H7 (cell line): ENCODE results near the gene TIA1. TPM values are rescaled to one million over a fixed set of nuclear protein-coding genes. Genes with fewer than 3 reads are reported as not detected.
"Not testable (repeated sequence)": the region's sequence is repeated elsewhere in the genome, so short reads cannot be mapped to it uniquely, and the experiment has no call there.

Source experiments
- DNase-seq: peaks from one replicate; pipeline ENCODE4 v3.0.0; 2012
- H3K27me3 ChIP-seq: 2 replicates; pipeline ENCODE4 v1.6.0; 2011; ENCODE audit warnings: mild to moderate bottlenecking, low read length; ENCODE audit not compliant: control insufficient read depth, insufficient read depth
- H3K36me3 ChIP-seq: replicated peaks from 2 replicates; pipeline ENCODE4 v1.5.1; 2011; ENCODE audit warnings: low read length; ENCODE audit not compliant: control insufficient read depth, insufficient read depth
- H3K4me3 ChIP-seq: 2 replicates; pipeline ENCODE4 v1.5.1; 2011; ENCODE audit warnings: low read depth, mild to moderate bottlenecking, control low read depth, low read length, moderate library complexity; ENCODE audit not compliant: insufficient read depth
- total RNA-seq: library from RNA; depleted of rRNA; stranded (reverse); fragments of >200 nt; shearing (Covaris generic); gene quantifications from 2 replicates; pipeline ENCODE4 v1.2.3, GENCODE V29; 2014; rRNA removed

TIA1 gene, protein sequence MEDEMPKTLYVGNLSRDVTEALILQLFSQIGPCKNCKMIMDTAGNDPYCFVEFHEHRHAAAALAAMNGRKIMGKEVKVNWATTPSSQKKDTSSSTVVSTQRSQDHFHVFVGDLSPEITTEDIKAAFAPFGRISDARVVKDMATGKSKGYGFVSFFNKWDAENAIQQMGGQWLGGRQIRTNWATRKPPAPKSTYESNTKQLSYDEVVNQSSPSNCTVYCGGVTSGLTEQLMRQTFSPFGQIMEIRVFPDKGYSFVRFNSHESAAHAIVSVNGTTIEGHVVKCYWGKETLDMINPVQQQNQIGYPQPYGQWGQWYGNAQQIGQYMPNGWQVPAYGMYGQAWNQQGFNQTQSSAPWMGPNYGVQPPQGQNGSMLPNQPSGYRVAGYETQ
- 97.5 and 136 TPM in 2 replicates for total RNA-seq

DNA sequence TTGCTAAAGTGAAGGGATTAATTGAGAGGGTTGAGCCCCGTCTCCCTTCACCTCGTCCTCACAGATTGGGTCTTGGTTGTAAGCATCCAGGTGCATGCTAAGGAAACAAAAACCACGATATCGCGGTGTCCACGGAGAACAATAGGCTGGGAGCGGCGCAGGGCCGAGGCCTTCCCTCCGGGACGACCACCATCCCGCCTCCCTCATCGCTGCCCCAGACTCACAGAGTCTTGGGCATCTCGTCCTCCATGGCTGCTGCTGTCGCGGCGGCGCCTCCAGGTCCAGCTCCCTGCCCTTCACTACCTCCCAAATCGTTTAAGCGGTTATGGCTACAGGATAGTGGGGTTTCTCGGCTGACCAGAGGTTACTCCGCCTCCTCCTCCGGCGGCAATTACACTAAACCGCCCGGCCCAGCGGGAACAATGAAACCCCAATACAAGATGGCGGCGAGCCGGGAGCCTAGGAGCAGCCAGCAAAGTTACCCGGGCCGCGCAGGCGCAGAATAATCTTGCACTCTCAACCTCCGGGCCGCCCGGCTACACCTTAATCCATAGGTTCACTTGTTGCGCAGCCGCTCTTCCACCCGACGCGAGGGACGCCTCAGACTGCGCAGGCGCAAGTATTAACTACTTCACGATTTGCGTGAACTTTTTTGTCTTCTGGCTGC is at the start of gene TIA1:
TSS of gene TIA1 (minus strand) at position 448 of the 667 bp plus-strand sequence. CDS start at position 250, 198 bp downstream.
- peak within 1 kb of the TSS; percentile 66 for H3K4me3 ChIP-seq
- DNase-seq: peak; percentile 94
- H3K27me3 ChIP-seq: no peaks in the 10 kb centered on the region
- no peaks in the 10 kb centered on the region for H3K36me3 ChIP-seq

DNA sequence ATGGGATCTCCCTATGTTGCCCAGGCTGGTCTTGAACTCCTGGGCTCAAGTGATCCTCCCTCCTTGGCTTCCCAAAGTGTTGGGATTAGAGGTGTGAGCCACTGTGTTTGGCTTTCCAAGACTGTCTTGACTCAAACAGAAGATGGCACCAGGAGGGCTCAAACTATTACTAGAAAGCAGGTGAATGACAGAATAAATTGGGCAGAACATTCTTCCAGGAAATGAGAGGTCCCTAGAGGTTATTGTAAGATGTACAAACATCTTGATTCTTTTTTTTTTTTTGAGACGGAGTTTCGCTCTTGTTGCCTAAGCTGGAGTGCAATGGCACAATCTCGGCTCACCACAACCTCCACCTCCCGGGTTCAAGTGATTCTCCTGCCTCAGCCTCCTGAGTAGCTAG is 49.4 kb upstream of the TIA1 start:
- H3K36me3 ChIP-seq: peaks cover 11% of the 10 kb centered on the region
- not testable (repeated sequence) for H3K4me3 ChIP-seq, DNase-seq, H3K27me3 ChIP-seq

DNA sequence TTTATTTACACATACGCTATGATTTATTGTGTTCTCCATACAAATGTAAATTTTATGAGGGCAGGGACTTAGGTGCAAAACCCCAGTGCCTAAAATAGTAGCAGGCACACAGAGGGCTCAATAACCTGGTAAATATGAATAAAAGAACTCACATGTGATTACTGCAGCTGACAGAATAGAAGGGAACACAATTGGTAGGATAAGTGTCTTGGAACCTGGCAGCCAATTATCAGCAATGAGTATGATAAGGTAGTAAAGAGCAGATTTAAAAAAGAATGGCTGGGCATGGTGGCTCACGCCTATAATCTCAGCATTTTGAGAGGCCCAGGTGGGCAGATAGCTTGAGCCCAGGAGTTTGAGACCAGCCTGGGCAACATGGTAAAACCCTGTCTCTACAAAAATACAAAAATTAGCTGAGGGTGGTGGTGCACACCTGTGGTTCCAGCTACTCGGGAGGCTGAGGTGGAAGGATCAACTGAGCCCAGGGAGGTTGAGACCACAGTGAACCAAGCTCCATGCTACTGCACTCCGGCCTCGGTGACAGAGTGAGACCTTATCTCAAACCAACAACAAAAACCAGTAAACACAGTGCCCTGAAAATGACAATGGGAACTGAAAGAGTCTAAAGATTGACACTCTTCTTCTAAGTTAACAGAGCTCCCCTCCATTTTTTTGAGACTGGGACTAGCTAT is 35.2 kb upstream of the TIA1 start:
- Histone ChIP-seq H3K4me3 (no peak overlapping the region), H3K36me3 (peaks cover 30% of the 10 kb centered on the region), H3K27me3 (no peaks in the 10 kb centered on the region)
- no peak for DNase-seq

DNA sequence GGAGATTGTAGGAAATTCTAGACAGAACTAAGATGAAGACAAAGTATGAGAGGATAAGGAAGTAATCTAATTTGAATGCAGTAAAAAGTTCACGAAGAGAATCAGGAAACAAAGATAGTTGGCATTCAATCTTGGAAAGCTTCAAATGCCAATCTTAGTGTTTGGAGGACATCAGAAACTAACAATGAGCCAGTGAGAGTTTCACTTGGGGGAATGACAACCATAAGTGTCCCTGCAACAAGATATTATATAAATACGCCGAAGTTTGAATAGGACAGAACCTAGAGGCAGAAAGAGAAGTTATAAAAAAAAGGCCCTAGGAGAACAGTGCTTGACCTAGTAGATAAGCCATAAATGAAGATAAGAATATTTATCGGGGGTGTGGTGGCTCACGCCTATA is 34.0 kb upstream of the TIA1 start:
- Histone ChIP-seq H3K4me3 (no peak overlapping the region), H3K27me3 (no peaks in the 10 kb centered on the region), H3K36me3 (peaks cover 24% of the 10 kb centered on the region)
- no peak for DNase-seq

DNA sequence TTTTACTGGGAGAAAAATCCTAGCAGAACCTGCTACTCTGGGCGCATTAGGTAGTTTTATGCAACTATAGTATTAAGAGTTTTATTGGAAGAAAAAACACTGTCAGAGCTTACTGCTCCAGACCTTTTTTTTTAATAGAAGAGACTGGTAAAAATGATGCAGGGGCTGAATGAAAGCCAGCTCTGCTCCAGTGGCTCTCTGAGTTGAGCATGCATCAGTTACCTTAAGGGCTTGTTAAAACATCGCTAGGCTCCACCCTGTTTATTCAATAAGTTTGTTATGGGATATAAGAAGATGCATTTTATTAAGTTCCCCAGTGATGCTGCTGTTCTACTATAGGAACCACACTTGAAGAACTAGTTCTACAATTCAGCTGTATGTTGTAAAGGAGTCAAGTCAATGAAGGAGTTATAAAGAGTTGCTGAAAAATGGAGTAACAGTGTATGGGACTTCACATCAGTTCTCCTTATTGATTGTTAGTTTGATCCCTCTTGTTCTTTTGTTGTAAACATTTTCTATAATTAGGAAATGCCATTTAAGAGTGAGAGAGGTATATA is 31.9 kb upstream of the TIA1 start:
- no peak overlapping the region for H3K4me3 ChIP-seq
- no peaks in the 10 kb centered on the region for H3K27me3 ChIP-seq
- no peak for DNase-seq
- peaks cover 14% of the 10 kb centered on the region for H3K36me3 ChIP-seq

DNA sequence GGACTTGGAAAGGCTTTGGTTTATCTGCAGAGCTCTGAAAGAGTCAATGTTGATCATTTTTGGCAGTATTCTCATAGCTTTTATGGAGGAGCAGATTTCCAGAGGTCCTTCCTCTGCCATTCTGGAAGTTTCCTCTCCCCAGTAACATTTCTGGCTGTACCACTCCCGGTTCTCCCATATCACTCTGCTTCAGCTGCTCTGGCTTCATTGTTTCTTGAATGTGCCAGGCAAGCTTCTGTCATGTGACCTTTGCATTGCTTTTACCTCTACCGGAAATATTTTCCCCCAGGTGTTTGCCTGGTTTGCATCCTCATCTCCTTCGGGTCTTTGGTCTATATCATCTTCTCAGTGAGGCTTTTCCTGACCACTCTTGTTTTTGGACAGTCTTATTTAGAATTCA is 21.9 kb upstream of the TIA1 start:
- no peaks in the 10 kb centered on the region for H3K27me3 ChIP-seq
- no peak overlapping the region for H3K4me3 ChIP-seq
- DNase-seq: no peak
- H3K36me3 ChIP-seq: peaks cover 8% of the 10 kb centered on the region

DNA sequence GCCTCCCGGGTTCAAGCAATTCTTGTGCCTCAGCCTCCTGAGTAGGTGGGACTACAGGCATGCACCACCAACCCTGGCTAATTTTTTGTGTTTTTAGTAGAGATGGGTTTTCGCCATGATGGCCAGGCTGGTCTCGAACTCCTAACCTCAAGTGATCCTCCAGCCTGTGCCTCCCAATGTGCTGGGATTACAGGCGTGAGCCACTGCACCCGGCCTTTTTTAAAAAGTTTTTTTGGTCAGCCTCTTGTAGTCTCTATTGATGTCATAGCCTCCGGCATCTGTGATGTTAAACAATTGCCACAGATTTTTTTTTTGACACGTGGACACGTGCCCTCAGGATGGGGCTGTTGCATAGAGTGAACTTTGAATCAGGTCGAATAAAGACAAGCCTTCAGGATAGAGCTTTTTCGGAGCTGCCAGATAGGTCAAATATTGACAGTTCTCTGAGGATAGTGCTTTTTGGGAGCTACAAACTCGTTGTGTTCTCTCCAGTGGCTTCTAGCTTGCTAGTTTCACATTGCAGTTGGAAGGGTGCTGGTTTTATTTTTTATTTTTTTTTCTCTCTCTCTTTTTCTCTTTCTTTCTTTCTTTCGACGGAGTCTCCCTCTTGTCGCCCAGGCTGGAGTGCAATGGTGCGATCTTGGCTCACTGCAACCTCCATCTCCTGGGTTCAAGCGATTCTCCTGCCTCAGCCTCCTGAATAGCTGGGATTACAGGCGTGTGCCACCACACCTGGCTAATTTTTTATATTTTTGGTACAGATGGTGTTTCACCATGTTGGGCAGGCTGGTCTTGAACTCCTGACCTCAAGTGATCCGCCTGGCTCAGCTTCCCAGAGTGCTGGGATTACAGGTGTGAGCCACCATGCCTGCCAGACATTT is 21.2 kb upstream of the TIA1 start:
- not testable (repeated sequence) for H3K27me3 ChIP-seq, H3K36me3 ChIP-seq, DNase-seq, H3K4me3 ChIP-seq

DNA sequence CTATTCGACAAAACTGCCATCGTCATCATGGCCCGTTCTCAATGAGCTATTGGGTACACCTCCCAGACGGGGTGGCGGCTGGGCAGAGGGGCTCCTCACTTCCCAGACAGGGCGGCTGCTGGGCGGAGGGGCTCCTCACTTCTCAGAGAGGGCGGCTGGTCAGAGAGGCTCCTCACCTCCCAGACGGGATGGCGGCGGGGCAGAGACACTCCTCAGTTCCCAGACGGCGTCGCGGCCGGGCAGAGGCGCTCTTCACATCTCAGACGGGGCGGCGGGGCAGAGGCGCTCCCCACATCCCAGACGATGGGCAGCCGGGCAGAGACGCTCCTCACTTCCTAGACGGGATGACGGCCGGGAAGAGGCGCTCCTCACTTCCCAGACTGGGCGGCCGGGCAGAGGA is 18.5 kb upstream of the TIA1 start:
- H3K27me3 ChIP-seq, H3K36me3 ChIP-seq, H3K4me3 ChIP-seq, DNase-seq: not testable (repeated sequence)

DNA sequence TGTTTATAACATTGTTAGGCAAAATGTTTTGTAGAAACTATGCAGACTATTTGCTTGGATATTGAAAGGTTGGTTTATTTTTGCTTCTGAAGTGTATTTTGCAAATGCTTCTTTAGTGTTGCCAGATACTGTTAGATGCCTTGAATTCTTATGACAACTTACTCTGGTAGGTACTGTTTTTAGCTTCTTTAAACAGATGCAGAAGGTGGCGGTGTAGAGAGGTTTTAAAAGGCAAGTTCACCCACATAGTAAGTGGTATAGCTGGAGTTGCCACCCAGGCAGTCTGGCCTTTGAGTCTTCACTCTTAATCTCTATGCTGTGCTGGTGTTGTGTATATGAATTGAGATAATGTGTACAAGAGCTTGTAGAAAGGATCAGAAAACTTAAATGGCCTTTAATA is 13.1 kb upstream of the TIA1 start:
- Histone ChIP-seq H3K4me3 (no peak overlapping the region), H3K36me3 (peaks cover 11% of the 10 kb centered on the region), H3K27me3 (no peaks in the 10 kb centered on the region)
- no peak for DNase-seq

DNA sequence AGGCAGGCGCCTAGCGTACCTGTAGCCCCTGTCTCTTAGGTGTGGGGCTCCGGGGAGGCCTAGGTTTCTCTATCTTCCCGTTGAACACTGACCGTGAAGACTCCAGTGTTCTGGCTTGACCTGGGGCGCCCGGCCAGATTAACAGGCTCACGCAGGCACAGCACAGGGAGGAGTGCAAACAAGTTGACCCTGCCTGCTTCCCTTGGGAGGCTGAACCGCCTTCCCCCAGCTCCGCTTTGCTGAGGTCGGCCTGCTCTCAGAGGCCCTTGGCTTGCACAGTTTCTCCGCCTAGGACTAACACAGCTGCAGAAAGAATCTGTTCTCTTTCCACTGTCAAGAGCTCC is 10.1 kb upstream of the TIA1 start:
- Histone ChIP-seq H3K36me3 (peaks cover 4% of the 10 kb centered on the region), H3K4me3 (peak overlapping the region; percentile 92), H3K27me3 (no peaks in the 10 kb centered on the region)
- no peak for DNase-seq

DNA sequence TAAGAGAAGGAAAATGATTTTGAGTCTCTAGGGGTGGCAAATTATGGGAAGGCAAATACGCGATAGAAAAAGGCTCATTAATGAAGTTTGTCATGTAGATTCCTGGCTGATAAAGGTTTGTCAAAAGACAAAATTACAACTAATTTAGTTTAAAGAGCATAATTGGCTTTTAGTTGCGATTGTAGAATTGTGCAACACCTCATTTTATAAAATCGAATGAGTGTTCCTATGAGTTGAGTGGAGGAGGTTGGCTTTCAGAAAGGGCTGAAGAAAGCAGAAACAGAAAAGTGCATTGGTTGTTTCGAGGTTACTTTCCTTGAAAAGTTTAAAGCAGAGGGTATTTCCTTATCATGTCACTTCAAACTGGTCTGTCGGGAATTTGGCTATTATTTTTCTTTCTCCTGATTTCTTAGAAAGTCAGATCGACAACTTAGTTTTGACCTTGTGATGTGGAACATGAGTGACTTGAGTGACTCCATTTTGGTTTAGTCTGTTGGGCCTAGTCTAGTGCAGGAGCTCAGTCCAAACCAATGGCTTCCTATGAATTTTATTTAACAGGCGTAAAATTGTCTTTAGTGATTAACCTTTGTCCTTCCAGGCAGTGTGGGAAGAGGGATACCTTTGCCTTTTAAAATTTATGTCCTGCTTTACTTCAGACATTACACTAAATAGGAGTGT is 7.3 kb upstream of the TIA1 start:
- no peak overlapping the region for H3K4me3 ChIP-seq
- no peaks in the 10 kb centered on the region for H3K27me3 ChIP-seq
- H3K36me3 ChIP-seq: peaks cover 4% of the 10 kb centered on the region
- no peak for DNase-seq

DNA sequence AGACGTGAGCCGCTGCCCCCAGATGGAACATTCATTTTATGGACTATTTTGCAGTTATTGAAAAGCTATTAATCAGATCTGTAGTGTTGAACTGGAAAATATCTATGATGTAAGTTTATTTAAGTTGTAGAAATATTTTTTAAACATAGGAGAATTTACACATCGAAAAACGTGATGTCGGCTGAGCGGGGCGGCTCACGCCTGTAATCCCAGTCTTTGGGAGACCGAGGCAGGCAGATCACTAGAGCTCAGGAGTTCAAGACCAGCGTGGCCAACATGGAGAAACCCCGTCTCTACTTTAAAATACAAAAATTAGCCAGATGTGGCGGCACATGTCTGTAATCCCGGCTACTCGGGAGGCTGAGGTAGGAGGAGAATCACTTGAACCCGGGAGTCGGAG is 2.0 kb upstream of the TIA1 start:
- no peaks in the 10 kb centered on the region for H3K36me3 ChIP-seq
- H3K4me3 ChIP-seq: no peak overlapping the region
- no peaks in the 10 kb centered on the region for H3K27me3 ChIP-seq
- DNase-seq: no peak

DNA sequence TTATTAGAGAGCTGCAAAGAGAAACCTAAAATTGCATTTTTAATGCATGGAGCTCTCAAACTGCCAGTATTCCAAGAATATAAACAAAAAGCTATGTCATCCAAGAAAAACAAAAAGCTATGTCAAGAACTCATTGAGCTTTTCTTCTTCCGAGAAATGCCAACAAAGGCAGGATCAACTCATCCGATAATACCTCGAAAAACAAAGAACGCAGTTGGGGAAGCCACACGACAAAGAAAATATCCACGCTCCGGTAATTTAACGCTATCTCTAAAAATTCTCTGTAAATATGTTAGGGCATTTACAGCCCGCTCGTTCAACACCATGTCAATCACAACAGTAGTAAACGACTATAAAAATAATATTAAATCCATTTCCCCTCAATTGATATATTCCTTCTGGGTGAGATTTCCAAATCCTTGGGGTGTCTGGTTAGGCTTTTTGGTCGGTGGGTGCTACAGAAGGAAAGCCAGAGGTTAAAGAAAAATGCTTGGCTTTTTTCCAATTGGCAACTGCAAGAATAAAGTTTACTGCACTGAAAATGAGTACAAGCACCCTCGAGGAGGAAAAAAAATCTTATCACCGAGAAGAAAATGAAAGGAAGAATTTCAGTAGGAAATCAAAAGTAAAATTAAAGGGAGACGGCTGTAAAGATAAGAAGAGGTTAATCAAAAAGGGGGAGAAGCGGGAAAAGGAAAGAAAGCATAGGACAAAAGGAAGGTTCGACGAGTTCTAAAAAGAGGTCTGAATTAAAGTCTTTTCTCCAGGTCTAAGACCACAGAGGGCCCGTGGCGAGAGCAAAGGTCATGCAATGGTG is 856 bp downstream of the TIA1 start:
- Histone ChIP-seq H3K36me3 (no peaks in the 10 kb centered on the region), H3K27me3 (no peaks in the 10 kb centered on the region), H3K4me3 (peak overlapping the region; percentile 66)
- no peak for DNase-seq
